DMS153 treated with DMSO at 0.1 percent for 48 hours (cell line): Measurements from ENCODE around the gene SLC2A1.
"Not testable (repeated sequence)": the region's sequence is repeated elsewhere in the genome, so short reads cannot be mapped to it uniquely, and the experiment has no call there.

Source experiments
- DNase-seq: peaks from one replicate; lab custom pipeline; 2025; ENCODE audit not compliant: unreplicated experiment; lab: John Stamatoyannopoulos, UW

Gene SLC2A1

GRCh38 chr1:42930178-42931107, 28.2 kb downstream of the SLC2A1 start:
- DNase-seq: no peak

- DNase-seq: no peak
Measured at GRCh38 chr1:42929434-42930177, 29.1 kb downstream of the SLC2A1 start.

GRCh38 chr1:42928859-42929258, 29.8 kb downstream of the SLC2A1 start:
- DNase-seq: no peak

GRCh38 chr1:42927920-42928505, 30.7 kb downstream of the SLC2A1 start:
- no peak for DNase-seq

GRCh38 chr1:42927274-42927841, 31.3 kb downstream of the SLC2A1 start:
- no peak for DNase-seq

- no peak for DNase-seq
Measured at GRCh38 chr1:42926879-42927242, 31.8 kb downstream of the SLC2A1 start.

- no peak for DNase-seq
Measured at GRCh38 chr1:42926235-42926878, 32.3 kb downstream of the SLC2A1 start.

- peak; percentile 41 for DNase-seq
Measured at GRCh38 chr1:42924851-42925760, 33.6 kb downstream of the SLC2A1 start.

GRCh38 chr1:42924082-42924850, 34.4 kb downstream of the SLC2A1 start:
- DNase-seq: peak; percentile 97

GRCh38 chr1:42923367-42924081, 35.1 kb downstream of the SLC2A1 start:
- no peak for DNase-seq

- DNase-seq: peak; percentile 78
Measured at GRCh38 chr1:42922687-42923366, 35.8 kb downstream of the SLC2A1 start.

GRCh38 chr1:42921769-42922168, 36.9 kb downstream of the SLC2A1 start:
- no peak for DNase-seq

GRCh38 chr1:42919651-42920050, 39.0 kb downstream of the SLC2A1 start:
- not testable (repeated sequence) for DNase-seq

- DNase-seq: no peak
Measured at GRCh38 chr1:42917241-42917495, 41.5 kb downstream of the SLC2A1 start.

- DNase-seq: no peak
Measured at GRCh38 chr1:42915456-42915855, 43.2 kb downstream of the SLC2A1 start.

GRCh38 chr1:42914092-42914627, 44.5 kb downstream of the SLC2A1 start:
- no peak for DNase-seq

- DNase-seq: peak; percentile 62
Measured at GRCh38 chr1:42913426-42914091, 45.1 kb downstream of the SLC2A1 start.
